HTR-8/SVneo (cell line): ENCODE results near the gene SLC5A6.

Experiments
- DNase-seq: peaks from one replicate; pipeline ENCODE4 v3.0.0; 2011; ENCODE audit warnings: low spot score, mixed read lengths; ENCODE audit not compliant: insufficient read length
- FAIRE-seq: peaks from 2 replicates; lab custom pipeline; 2011; peaks lifted over from hg19 to GRCh38; lab: Jason Lieb, UNC

The SLC5A6 gene

GRCh38 chr2:27150639-27151230 lies 61.3 kb downstream of the SLC5A6 start:
- no peak for FAIRE-seq

More at GRCh38 chr2:27150639-27151230, 61.3 kb downstream of the SLC5A6 start:
- no peak for DNase-seq
